Mononuclear cell (primary cell): ENCODE results near the gene DROSHA. TPM values are rescaled to one million over a fixed set of nuclear protein-coding genes. Genes with fewer than 3 reads are reported as not detected.
"Not testable (repeated sequence)": the region's sequence is repeated elsewhere in the genome, so short reads cannot be mapped to it uniquely, and the experiment has no call there.

Experiments
- H3K27me3 ChIP-seq: 2 replicates; pipeline ENCODE4 v1.6.0; 2011; ENCODE audit warnings: low read length, control low read depth; ENCODE audit not compliant: insufficient read depth
- H3K4me1 ChIP-seq: 2 replicates; pipeline ENCODE4 v1.5.1; 2011; ENCODE audit warnings: mild to moderate bottlenecking, low read length, control low read depth; ENCODE audit not compliant: insufficient read depth
- H3K4me3 ChIP-seq: 2 replicates; pipeline ENCODE4 v1.5.1; 2011; ENCODE audit warnings: mild to moderate bottlenecking, low read length, moderate library complexity
- H3K9me3 ChIP-seq: 2 replicates; pipeline ENCODE4 v1.5.1; 2011; ENCODE audit warnings: low read depth, mild to moderate bottlenecking, control low read depth, low read length
- total RNA-seq: library from RNA; depleted of rRNA; stranded (reverse); fragments of >200 nt; gene quantifications from one replicate; pipeline ENCODE4 v1.2.3, GENCODE V29; 2012

Gene DROSHA
- total RNA-seq, 1 donor: 13.2 TPM

- H3K9me3 ChIP-seq: no peaks in the 10 kb centered on the region
- H3K4me3 ChIP-seq: no peak overlapping the region
- H3K4me1 ChIP-seq: no peaks in the 10 kb centered on the region
- H3K27me3 ChIP-seq: no peaks in the 10 kb centered on the region
Measured at GRCh38 chr5:31397926-31398557, 133.9 kb downstream of the DROSHA start.

- no peaks in the 10 kb centered on the region for H3K9me3 ChIP-seq
- H3K4me1 ChIP-seq: peaks cover 9% of the 10 kb centered on the region
- H3K27me3 ChIP-seq: no peaks in the 10 kb centered on the region
- H3K4me3 ChIP-seq: no peak overlapping the region
Measured at GRCh38 chr5:31396611-31397295, 135.1 kb downstream of the DROSHA start.

GRCh38 chr5:31395450-31396045, 136.3 kb downstream of the DROSHA start:
- H3K27me3 ChIP-seq, H3K4me3 ChIP-seq: not testable (repeated sequence)

GRCh38 chr5:31393126-31393525, 138.8 kb downstream of the DROSHA start:
- no peaks in the 10 kb centered on the region for H3K9me3 ChIP-seq
- peaks cover 9% of the 10 kb centered on the region for H3K4me1 ChIP-seq
- no peaks in the 10 kb centered on the region for H3K27me3 ChIP-seq
- H3K4me3 ChIP-seq: no peak overlapping the region

More at GRCh38 chr5:31395450-31396045, 136.3 kb downstream of the DROSHA start:
- not testable (repeated sequence) for H3K4me1 ChIP-seq, H3K9me3 ChIP-seq

- peaks cover 9% of the 10 kb centered on the region for H3K4me1 ChIP-seq
- no peaks in the 10 kb centered on the region for H3K9me3 ChIP-seq
- H3K4me3 ChIP-seq: no peak overlapping the region
- H3K27me3 ChIP-seq: no peaks in the 10 kb centered on the region
Measured at GRCh38 chr5:31392061-31392460, 139.8 kb downstream of the DROSHA start.

GRCh38 chr5:31390256-31390655, 141.6 kb downstream of the DROSHA start:
- no peaks in the 10 kb centered on the region for H3K27me3 ChIP-seq
- peaks cover 9% of the 10 kb centered on the region for H3K4me1 ChIP-seq
- H3K9me3 ChIP-seq: no peaks in the 10 kb centered on the region
- H3K4me3 ChIP-seq: no peak overlapping the region

- no peak overlapping the region for H3K4me3 ChIP-seq
- H3K4me1 ChIP-seq: no peaks in the 10 kb centered on the region
- no peaks in the 10 kb centered on the region for H3K27me3 ChIP-seq
- H3K9me3 ChIP-seq: no peaks in the 10 kb centered on the region
Measured at GRCh38 chr5:31385774-31386537, 145.9 kb downstream of the DROSHA start.

GRCh38 chr5:31383734-31384133, 148.2 kb downstream of the DROSHA start:
- Histone ChIP-seq H3K9me3 (no peaks in the 10 kb centered on the region), H3K4me1 (no peaks in the 10 kb centered on the region), H3K4me3 (no peak overlapping the region), H3K27me3 (no peaks in the 10 kb centered on the region)

- H3K9me3 ChIP-seq: no peaks in the 10 kb centered on the region
- no peaks in the 10 kb centered on the region for H3K27me3 ChIP-seq
- no peaks in the 10 kb centered on the region for H3K4me1 ChIP-seq
- no peak overlapping the region for H3K4me3 ChIP-seq
Measured at GRCh38 chr5:31382051-31382878, 149.6 kb downstream of the DROSHA start.

GRCh38 chr5:31381299-31381698, 150.6 kb downstream of the DROSHA start:
- H3K9me3 ChIP-seq: no peaks in the 10 kb centered on the region
- H3K27me3 ChIP-seq: no peaks in the 10 kb centered on the region
- no peak overlapping the region for H3K4me3 ChIP-seq

GRCh38 chr5:31380049-31380448, 151.8 kb downstream of the DROSHA start:
- Histone ChIP-seq H3K9me3 (no peaks in the 10 kb centered on the region), H3K4me3 (no peak overlapping the region), H3K27me3 (no peaks in the 10 kb centered on the region), H3K4me1 (no peaks in the 10 kb centered on the region)

More at GRCh38 chr5:31381299-31381698, 150.6 kb downstream of the DROSHA start:
- H3K4me1 ChIP-seq: no peaks in the 10 kb centered on the region

- H3K9me3 ChIP-seq: no peaks in the 10 kb centered on the region
- no peak overlapping the region for H3K4me3 ChIP-seq
- no peaks in the 10 kb centered on the region for H3K4me1 ChIP-seq
- no peaks in the 10 kb centered on the region for H3K27me3 ChIP-seq
Measured at GRCh38 chr5:31378838-31379237, 153.1 kb downstream of the DROSHA start.

GRCh38 chr5:31378136-31378535, 153.8 kb downstream of the DROSHA start:
- no peaks in the 10 kb centered on the region for H3K27me3 ChIP-seq
- H3K4me1 ChIP-seq: no peaks in the 10 kb centered on the region
- no peak overlapping the region for H3K4me3 ChIP-seq
- H3K9me3 ChIP-seq: no peaks in the 10 kb centered on the region

- Histone ChIP-seq H3K4me3 (no peak overlapping the region), H3K9me3 (no peaks in the 10 kb centered on the region), H3K27me3 (no peaks in the 10 kb centered on the region), H3K4me1 (no peaks in the 10 kb centered on the region)
Measured at GRCh38 chr5:31377274-31377946, 154.5 kb downstream of the DROSHA start.
